DMS 273 treated with DMSO at 0.1 percent for 48 hours (cell line): ENCODE measurements around the gene UGCG.
"Not testable (repeated sequence)": the region's sequence is repeated elsewhere in the genome, so short reads cannot be mapped to it uniquely, and the experiment has no call there.

Source experiments
- DNase-seq: peaks from one replicate; lab custom pipeline; 2025; lab: John Stamatoyannopoulos, UW

The UGCG gene

GRCh38 chr9:111920531-111920930 lies 23.9 kb downstream of the UGCG start:
- no peak for DNase-seq

GRCh38 chr9:111922324-111923013 lies 25.9 kb downstream of the UGCG start:
- no peak for DNase-seq

- no peak for DNase-seq
Measured at GRCh38 chr9:111924281-111924680, 27.7 kb downstream of the UGCG start.

- no peak for DNase-seq
Measured at GRCh38 chr9:111925017-111925770, 28.6 kb downstream of the UGCG start.

GRCh38 chr9:111925784-111926183 lies 29.2 kb downstream of the UGCG start:
- no peak for DNase-seq

- DNase-seq = no peak
Measured at GRCh38 chr9:111926421-111926875, 29.8 kb downstream of the UGCG start.

- no peak for DNase-seq
Measured at GRCh38 chr9:111928359-111928720, 31.7 kb downstream of the UGCG start.

- no peak for DNase-seq
Measured at GRCh38 chr9:111934747-111935146, 38.1 kb downstream of the UGCG start.

- no peak for DNase-seq
Measured at GRCh38 chr9:111936391-111936790, 39.8 kb downstream of the UGCG start.

GRCh38 chr9:111937301-111937700 lies 40.7 kb downstream of the UGCG start:
- DNase-seq = no peak

GRCh38 chr9:111937781-111938426 lies 41.3 kb downstream of the UGCG start:
- no peak for DNase-seq

GRCh38 chr9:111938427-111938800 lies 41.8 kb downstream of the UGCG start:
- no peak for DNase-seq

GRCh38 chr9:111939322-111939721 lies 42.7 kb downstream of the UGCG start:
- no peak for DNase-seq

GRCh38 chr9:111940697-111941096 lies 44.1 kb downstream of the UGCG start:
- DNase-seq = no peak

- DNase-seq = no peak
Measured at GRCh38 chr9:111943200-111943599, 46.6 kb downstream of the UGCG start.

- DNase-seq = no peak
Measured at GRCh38 chr9:111943746-111944145, 47.1 kb downstream of the UGCG start.

GRCh38 chr9:111944241-111944866 lies 47.7 kb downstream of the UGCG start:
- DNase-seq = no peak

GRCh38 chr9:111945216-111945615 lies 48.6 kb downstream of the UGCG start:
- DNase-seq = no peak

GRCh38 chr9:111948109-111948508 lies 51.5 kb downstream of the UGCG start:
- not testable (repeated sequence) for DNase-seq

- no peak for DNase-seq
Measured at GRCh38 chr9:111948951-111949350, 52.3 kb downstream of the UGCG start.

- DNase-seq = no peak
Measured at GRCh38 chr9:111949919-111950318, 53.3 kb downstream of the UGCG start.

- no peak for DNase-seq
Measured at GRCh38 chr9:111952559-111952958, 55.9 kb downstream of the UGCG start.

- DNase-seq = no peak
Measured at GRCh38 chr9:111953444-111953843, 56.8 kb downstream of the UGCG start.
